H1 (cell line): ENCODE results near the gene CCDC152. TPM values are rescaled to one million over a fixed set of nuclear protein-coding genes. Genes with fewer than 3 reads are reported as not detected.

Experiments
- CTCF ChIA-PET: fragments of 300-600 bp; sonication (Branson Sonifier 250); formaldehyde crosslinking; loops from one replicate; lab custom pipeline; 2021; ENCODE audit not compliant: partially characterized antibody; lab: Charles Lee
- POLR2A ChIA-PET: fragments of 300-600 bp; sonication (Branson Sonifier 250); formaldehyde crosslinking; loops from one replicate; lab custom pipeline; 2021; ENCODE audit warnings: inconsistent platforms; ENCODE audit not compliant: partially characterized antibody; lab: Charles Lee
- DNase-seq, 2 experiments: peaks; one replicate each; pipeline versions ENCODE4 v3.0.0 to v3.0.0-alpha.2; 2010 to 2022; ENCODE audit warnings: low spot score in 2 of 2, low read depth in 1 of 2, mixed read lengths in 1 of 2
- FAIRE-seq: peaks from 2 replicates; lab custom pipeline; 2011; peaks lifted over from hg19 to GRCh38; lab: Jason Lieb, UNC
- H2AFZ ChIP-seq: 2 replicates; pipeline ENCODE4 v1.8.1; 2012; ENCODE audit warnings: low read length, inconsistent platforms
- H2AK5ac ChIP-seq: 2 replicates; pipeline ENCODE4 v1.6.1; 2013; ENCODE audit warnings: low read depth, low read length
- H2BK120ac ChIP-seq: replicated peaks from 2 replicates; pipeline ENCODE3; 2013; ENCODE audit warnings: low read depth, low read length, inconsistent platforms
- H2BK12ac ChIP-seq: 2 replicates; pipeline ENCODE4 v1.6.1; 2013; ENCODE audit warnings: low read depth, low read length
- H2BK15ac ChIP-seq: 2 replicates; pipeline ENCODE4 v1.6.1; 2013; ENCODE audit warnings: low read length
- H2BK20ac ChIP-seq: 2 replicates; pipeline ENCODE4 v1.6.1; 2013; ENCODE audit warnings: low read length
- H2BK5ac ChIP-seq: 2 replicates; pipeline ENCODE4 v1.6.1; 2013; ENCODE audit warnings: low read depth, low read length
- H3K14ac ChIP-seq: 2 replicates; pipeline ENCODE4 v1.6.1; 2013; ENCODE audit warnings: inconsistent platforms; ENCODE audit not compliant: insufficient read length
- H3K18ac ChIP-seq: 2 replicates; pipeline ENCODE4 v1.6.1; 2013; ENCODE audit warnings: low read length; ENCODE audit errors: extremely low read depth
- H3K23ac ChIP-seq: 2 replicates; pipeline ENCODE4 v1.6.1; 2013; ENCODE audit warnings: inconsistent platforms; ENCODE audit not compliant: insufficient read length
- H3K23me2 ChIP-seq: 2 replicates; pipeline ENCODE4 v1.6.1; 2013; ENCODE audit warnings: low read depth, low read length
- H3K27ac ChIP-seq: 2 replicates; pipeline ENCODE4 v1.6.1; 2011; ENCODE audit warnings: low read depth, low read length, inconsistent platforms
- H3K27me3 ChIP-seq, 4 experiments: replicated peaks in 1 of 4; 1 replicate in 1 of 4; 2 replicates in 3 of 4; pipeline versions ENCODE4 v1.6.1 to v1.8.1; 2011 to 2013; ENCODE audit warnings: low read length in 3 of 4, mild to moderate bottlenecking in 3 of 4, inconsistent platforms in 2 of 4, mixed read lengths in 2 of 4, moderate library complexity in 1 of 4; ENCODE audit not compliant: control insufficient read depth in 3 of 4, insufficient read depth in 3 of 4; ENCODE audit errors: extremely low read depth in 1 of 4
- H3K36me3 ChIP-seq, 4 experiments: 2 replicates each; pipeline versions ENCODE4 v1.6.1 to v1.8.1; 2011 to 2013; ENCODE audit warnings: mild to moderate bottlenecking in 4 of 4, low read length in 3 of 4, moderate library complexity in 2 of 4, control low read depth in 1 of 4, inconsistent platforms in 1 of 4; ENCODE audit not compliant: insufficient read depth in 4 of 4, control insufficient read depth in 2 of 4
- H3K4ac ChIP-seq: replicated peaks from 2 replicates; pipeline ENCODE3; 2013; ENCODE audit warnings: low read length, low read depth, mixed read lengths, inconsistent platforms; ENCODE audit not compliant: insufficient read length
- H3K4me1 ChIP-seq, 4 experiments: replicated peaks in 1 of 4; 1 replicate in 1 of 4; 2 replicates in 3 of 4; pipeline versions ENCODE4 v1.6.1 to v1.8.1; 2011 to 2013; ENCODE audit warnings: low read length in 3 of 4, inconsistent platforms in 2 of 4, mixed read lengths in 1 of 4; ENCODE audit not compliant: insufficient read depth in 4 of 4, control insufficient read depth in 3 of 4
- H3K4me2 ChIP-seq, 2 experiments: 2 replicates each; pipeline versions ENCODE4 v1.6.1 to v1.8.1; 2011 to 2013; ENCODE audit warnings: low read depth in 2 of 2, low read length in 2 of 2, control low read depth in 1 of 2, inconsistent platforms in 1 of 2, mild to moderate bottlenecking in 1 of 2; ENCODE audit not compliant: insufficient read depth in 1 of 2
- H3K4me3 ChIP-seq, 4 experiments: fragments of 200-600, 300-600 bp in 1 of 4; sonication (generic), shearing (Covaris generic), sonication (Bioruptor Twin) in 1 of 4; 2 replicates each; pipeline versions ENCODE4 v1.5.1 to v1.8.1; 2011 to 2016; ENCODE audit warnings: low read length in 4 of 4, low read depth in 3 of 4, control low read depth in 2 of 4, inconsistent platforms in 2 of 4, mild to moderate bottlenecking in 2 of 4, mixed read lengths in 1 of 4, moderate library complexity in 1 of 4; ENCODE audit not compliant: insufficient read depth in 2 of 4; ENCODE audit errors: extremely low read depth in 1 of 4
- H3K56ac ChIP-seq: replicated peaks from 2 replicates; pipeline ENCODE3; 2013; ENCODE audit warnings: low read depth, mild to moderate bottlenecking, mixed read lengths, low read length, inconsistent platforms; ENCODE audit not compliant: insufficient read length
- H3K79me1 ChIP-seq: 2 replicates; pipeline ENCODE4 v1.6.1; 2013; ENCODE audit warnings: low read depth, low read length, control low read depth
- H3K79me2 ChIP-seq, 2 experiments: 2 replicates each; pipeline versions ENCODE4 v1.6.1 to v1.8.1; 2012 to 2013; ENCODE audit warnings: low read length in 2 of 2, mild to moderate bottlenecking in 2 of 2, inconsistent platforms in 1 of 2; ENCODE audit not compliant: insufficient read depth in 2 of 2, control insufficient read depth in 1 of 2
- H3K9ac ChIP-seq, 4 experiments: replicated peaks in 1 of 4; 1 replicate in 1 of 4; 2 replicates in 3 of 4; pipeline versions ENCODE4 v1.6.1 to v1.8.1; 2011 to 2013; ENCODE audit warnings: low read depth in 3 of 4, low read length in 3 of 4, control low read depth in 2 of 4, mild to moderate bottlenecking in 2 of 4, moderate library complexity in 2 of 4, inconsistent platforms in 1 of 4; ENCODE audit errors: extremely low read depth in 1 of 4
- H3K9me3 ChIP-seq, 2 experiments: 2 replicates each; pipeline versions ENCODE4 v1.6.1 to v1.8.1; 2012 to 2013; ENCODE audit warnings: mild to moderate bottlenecking in 2 of 2, moderate library complexity in 2 of 2, control low read depth in 1 of 2, inconsistent platforms in 1 of 2, low read depth in 1 of 2, low read length in 1 of 2, mixed read lengths in 1 of 2; ENCODE audit not compliant: insufficient read depth in 2 of 2
- H4K20me1 ChIP-seq, 2 experiments: replicated peaks in 1 of 2; 2 replicates each; pipeline versions ENCODE3 to v1.8.1; 2011 to 2013; ENCODE audit warnings: inconsistent platforms in 2 of 2, low read length in 2 of 2, mild to moderate bottlenecking in 1 of 2; ENCODE audit not compliant: insufficient read depth in 2 of 2, control insufficient read depth in 1 of 2
- H4K5ac ChIP-seq: 2 replicates; pipeline ENCODE4 v1.6.1; 2013; ENCODE audit warnings: low read length, low read depth, mixed read lengths, inconsistent platforms; ENCODE audit not compliant: insufficient read length
- H4K8ac ChIP-seq: 2 replicates; pipeline ENCODE4 v1.8.0; 2013; ENCODE audit warnings: mild to moderate bottlenecking, moderate library complexity, low read length, inconsistent platforms; ENCODE audit not compliant: insufficient read depth; ENCODE audit errors: extremely low read depth
- H4K91ac ChIP-seq: replicated peaks from 2 replicates; pipeline ENCODE3; 2013; ENCODE audit warnings: low read length, mixed read lengths, inconsistent platforms; ENCODE audit not compliant: insufficient read length
- CTBP2 ChIP-seq: IDR thresholded peaks from 2 replicates; pipeline ENCODE4 v1.7.0; 2011; ENCODE audit warnings: borderline replicate concordance, mild to moderate bottlenecking, moderate library complexity, mixed read lengths, low read length; ENCODE audit not compliant: insufficient read depth, insufficient read length
- E2F6 ChIP-seq: IDR thresholded peaks from 2 replicates; pipeline ENCODE4 v1.6.1; 2012; ENCODE audit warnings: inconsistent platforms
- GABPA ChIP-seq: IDR thresholded peaks from 2 replicates; pipeline ENCODE4 v1.6.1; 2011; ENCODE audit warnings: mild to moderate bottlenecking, low read length, moderate library complexity, borderline replicate concordance; ENCODE audit not compliant: insufficient read depth
- POLR2AphosphoS5 ChIP-seq: IDR thresholded peaks from 2 replicates; pipeline ENCODE4 v1.6.1; 2011; ENCODE audit warnings: low read depth, low read length
- POU5F1 ChIP-seq: IDR thresholded peaks from 2 replicates; pipeline ENCODE4 v1.6.1; 2011; ENCODE audit warnings: low read depth, mild to moderate bottlenecking, low read length, moderate library complexity
- RAD21 ChIP-seq, 2 experiments: IDR thresholded peaks in 1 of 2; conservative IDR thresholded peaks in 1 of 2; 2 replicates each; pipeline ENCODE4 v1.6.1; 2011; ENCODE audit warnings: low read depth in 2 of 2, low read length in 2 of 2, improper control_type of control experiment in 1 of 2, inconsistent platforms in 1 of 2, mild to moderate bottlenecking in 1 of 2, moderate library complexity in 1 of 2
- RXRA ChIP-seq: IDR thresholded peaks from 2 replicates; pipeline ENCODE4 v1.6.1; 2011; ENCODE audit warnings: low read depth, mild to moderate bottlenecking, low read length, moderate library complexity; ENCODE audit not compliant: insufficient read depth
- SIX5 ChIP-seq: IDR thresholded peaks from 2 replicates; pipeline ENCODE4 v1.6.1; 2011; ENCODE audit warnings: mild to moderate bottlenecking, low read depth, low read length
- SP4 ChIP-seq: IDR thresholded peaks from 2 replicates; pipeline ENCODE4 v1.6.1; 2012; ENCODE audit warnings: low read length, inconsistent platforms
- ZNF274 ChIP-seq: IDR thresholded peaks from 2 replicates; pipeline ENCODE4 v1.7.0; 2012; ENCODE audit warnings: low read length, borderline replicate concordance; ENCODE audit errors: extremely low read depth
- WGBS, 2 experiments: shearing (Covaris generic) in 1 of 2; methylation state at CpG; one replicate each; pipeline versions ENCODE4 v1.1.6 to v1.1.7; 2013 to 2015; ENCODE audit warnings: low lambda C conversion rate in 2 of 2, mixed read lengths in 2 of 2, inconsistent platforms in 1 of 2, low coverage in 1 of 2, missing lambda C conversion rate in 1 of 2; ENCODE audit not compliant: insufficient replicate concordance in 2 of 2, insufficient coverage in 1 of 2, insufficient read length in 1 of 2; ENCODE audit errors: extremely low coverage in 1 of 2, missing lambda C conversion rate in 1 of 2; 5-methylcytosine and 5-hydroxymethylcytosine counted together
- polyA plus RNA-seq, 7 experiments: library from polyadenylated mRNA; depleted of rRNA in 3 of 7; stranded (reverse) in 5 of 7; unstranded in 2 of 7; fragments of >200 nt in 5 of 7; fragments of 200-250 nt in 2 of 7; gene quantifications; 1 replicate in 5 of 7; 2 replicates in 1 of 7; 4 replicates in 1 of 7; pipeline versions ENCODE4 v1.2.1 to v1.2.3, GENCODE V29; 2011 to 2013; ENCODE audit warnings: missing spikeins in 2 of 7, mixed read lengths in 2 of 7
- total RNA-seq: library from RNA; stranded (reverse); fragmentation: NEBNext Ultra II Directional; extraction: Animal tissue kit (Norgen Biotek cat#: 25700); gene quantifications from 2 replicates; pipeline ENCODE4 v1.2.1, GENCODE V29; 2021
- TF ChIP-seq, protein P1 (sequence below): IDR thresholded peaks from 2 replicates; pipeline ENCODE4 v1.6.1; 2011; ENCODE audit warnings: low read depth, mild to moderate bottlenecking, low read length; ENCODE audit not compliant: insufficient read depth

CCDC152 gene
- total and polyA plus RNA-seq, 2 of the 8 experiments (the other 6 are each of a cell fraction or from before 2014, with no cell fraction given) = 2.6 to 9.5 TPM

DNA sequence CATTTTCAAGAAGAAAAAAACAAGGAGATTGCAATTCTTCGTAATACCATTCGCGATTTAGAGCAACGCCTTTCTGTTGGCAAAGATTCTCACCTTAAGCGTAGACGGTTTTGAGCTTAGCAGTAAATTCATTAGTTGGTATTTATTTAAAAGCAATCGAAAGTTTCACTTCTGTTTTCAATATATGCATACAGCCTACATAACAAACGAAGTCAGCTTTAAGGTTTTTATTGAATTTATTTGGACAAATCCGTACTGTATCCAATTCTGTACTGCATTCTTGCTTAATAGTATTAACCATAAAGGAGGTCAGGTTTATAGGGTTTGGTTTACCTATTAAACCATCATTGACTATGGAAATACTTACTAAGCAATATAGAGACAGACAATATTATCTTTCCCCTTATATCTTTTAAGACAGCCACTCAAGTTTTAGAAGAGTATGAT, 43.1 kb downstream of the CCDC152 start:
- 86% methylated on average over 9 of the region's 9 CpGs; no CpG with 5 or more reads in 1 of the 2 experiments for WGBS, 2 experiments
- Histone ChIP-seq H3K4me2 (no peak overlapping the region), H4K20me1 (no peaks in the 10 kb centered on the region), H2AK5ac (no peak overlapping the region), H3K9me3 (no peaks in the 10 kb centered on the region), H3K79me1 (no peaks in the 10 kb centered on the region), H3K27ac (no peak overlapping the region), H3K4me3 (no peak overlapping the region), H3K23me2 (peaks cover 2% of the 10 kb centered on the region; the same call in 1 of the 2 replicates), H3K14ac (no peak overlapping the region), H3K56ac (no peak overlapping the region), H2AFZ (no peak overlapping the region), H3K4me1 (no peaks in the 10 kb centered on the region), H3K79me2 (no peaks in the 10 kb centered on the region), H2BK12ac (no peak overlapping the region), H3K36me3 (peaks cover 0 to 16% (median 3%) of the 10 kb centered on the region in 4 experiments; a peak in 2 of 8 replicates), H3K4ac (no peak overlapping the region), H3K27me3 (no peaks in the 10 kb centered on the region), H3K23ac (no peak overlapping the region), H2BK120ac (no peak overlapping the region), H4K8ac (no peak overlapping the region), H3K18ac (no peak overlapping the region), H4K5ac (no peak overlapping the region), H4K91ac (no peak overlapping the region), H3K9ac (no peak overlapping the region), H2BK20ac (no peak overlapping the region), H2BK15ac (no peak overlapping the region), H2BK5ac (no peak overlapping the region)
- ChIA-PET POLR2A (no interaction called here), CTCF (no interaction called here)
- no peak for DNase-seq
- FAIRE-seq = no peak
- no peak for TF ChIP-seq CTBP2
- TF ChIP-seq POLR2AphosphoS5 = no peak
- TF ChIP-seq SP4 = no peak
- TF ChIP-seq RAD21 (IDR thresholded peaks at IDR 0.05 in 1 of 2, conservative IDR thresholded peaks at IDR 0.05 in 1 of 2; ENCODE audit: low read depth in 2 of 2, low read length in 2 of 2) = no peak
- no peak for TF ChIP-seq POU5F1
- no peak for TF ChIP-seq GABPA
- TF ChIP-seq SIX5 = no peak
- TF ChIP-seq ZNF274 = no peak
- no peak for TF ChIP-seq E2F6
- TF ChIP-seq, protein P1, sequence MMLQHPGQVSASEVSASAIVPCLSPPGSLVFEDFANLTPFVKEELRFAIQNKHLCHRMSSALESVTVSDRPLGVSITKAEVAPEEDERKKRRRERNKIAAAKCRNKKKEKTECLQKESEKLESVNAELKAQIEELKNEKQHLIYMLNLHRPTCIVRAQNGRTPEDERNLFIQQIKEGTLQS = no peak
- no peak for TF ChIP-seq RXRA
